SK-N-SH treated with all-trans-retinoic acid at 6 μM for 48 hours (cell line): ENCODE data around the gene THSD8.

Source experiments
- ARNTL ChIP-seq: fragments of 450-650 bp; formaldehyde crosslinking; IDR thresholded peaks from 2 replicates; pipeline ENCODE4 v1.5.0; 2020; ENCODE audit warnings: low read depth, mild to moderate bottlenecking, moderate library complexity, borderline replicate concordance
- CSDC2 ChIP-seq: fragments of 250-450 bp; sonication (Bioruptor Pico); IDR thresholded peaks from 2 replicates; pipeline ENCODE4 v1.5.0; 2020; ENCODE audit warnings: mild to moderate bottlenecking, moderate library complexity
- ESRRG ChIP-seq: fragments of 250-450 bp; sonication (Bioruptor Pico); IDR thresholded peaks from 2 replicates; pipeline ENCODE4 v1.6.1; 2021; ENCODE audit warnings: mild to moderate bottlenecking
- GLIS3 ChIP-seq: fragments of 250-450 bp; sonication (Bioruptor Pico); IDR thresholded peaks from 2 replicates; pipeline ENCODE4 v1.5.0; 2020; ENCODE audit warnings: mild to moderate bottlenecking, moderate library complexity
- ISL1 ChIP-seq: fragments of 250-450 bp; sonication (Bioruptor Pico); IDR thresholded peaks from 2 replicates; pipeline ENCODE4 v2.1.2; 2022; ENCODE audit warnings: mild to moderate bottlenecking, moderate library complexity
- PPARA ChIP-seq: fragments of 250-450 bp; sonication (Bioruptor Pico); IDR thresholded peaks from 2 replicates; pipeline ENCODE4 v1.5.0; 2020; ENCODE audit warnings: mild to moderate bottlenecking, borderline replicate concordance
- RARB ChIP-seq: fragments of 250-450 bp; sonication (Bioruptor Pico); IDR thresholded peaks from 2 replicates; pipeline ENCODE4 v1.8.0; 2021; ENCODE audit warnings: mild to moderate bottlenecking, moderate library complexity
- SNAI2 ChIP-seq: fragments of 250-450 bp; sonication (Bioruptor Pico); IDR thresholded peaks from 2 replicates; pipeline ENCODE4 v1.5.0; 2020; ENCODE audit warnings: mild to moderate bottlenecking, moderate library complexity
- ZC3H10 ChIP-seq: fragments of 250-450 bp; sonication (Bioruptor Pico); IDR thresholded peaks from 2 replicates; pipeline ENCODE4 v1.5.1; 2021; ENCODE audit warnings: mild to moderate bottlenecking, moderate library complexity
- ZFP30 ChIP-seq: fragments of 450-650 bp; formaldehyde crosslinking; IDR thresholded peaks from 2 replicates; pipeline ENCODE4 v1.5.0; 2022; ENCODE audit warnings: mild to moderate bottlenecking, moderate library complexity
- ZNF565 ChIP-seq: fragments of 450-650 bp; formaldehyde crosslinking; conservative IDR thresholded peaks from 2 replicates; pipeline ENCODE4 v1.5.0; 2020; ENCODE audit warnings: low read depth, mild to moderate bottlenecking, moderate library complexity
- ZNF70 ChIP-seq: fragments of 450-650 bp; formaldehyde crosslinking; IDR thresholded peaks from 2 replicates; pipeline ENCODE4 v1.5.0; 2020; ENCODE audit warnings: mild to moderate bottlenecking, moderate library complexity
- TF ChIP-seq, protein P1 (sequence below): fragments of 250-450 bp; sonication (Bioruptor Pico); IDR thresholded peaks from 2 replicates; pipeline ENCODE4 v1.5.1; 2021; ENCODE audit warnings: mild to moderate bottlenecking, moderate library complexity

GRCh38 chr19:12801466-12802266 lies at the start of gene THSD8, which contains the start of gene PRDX2:
- TF ChIP-seq SNAI2: no peak
- no peak for TF ChIP-seq ARNTL (CRISPR knock-in tag)
- TF ChIP-seq ZFP30 (CRISPR knock-in tag): no peak
- TF ChIP-seq, protein P1, sequence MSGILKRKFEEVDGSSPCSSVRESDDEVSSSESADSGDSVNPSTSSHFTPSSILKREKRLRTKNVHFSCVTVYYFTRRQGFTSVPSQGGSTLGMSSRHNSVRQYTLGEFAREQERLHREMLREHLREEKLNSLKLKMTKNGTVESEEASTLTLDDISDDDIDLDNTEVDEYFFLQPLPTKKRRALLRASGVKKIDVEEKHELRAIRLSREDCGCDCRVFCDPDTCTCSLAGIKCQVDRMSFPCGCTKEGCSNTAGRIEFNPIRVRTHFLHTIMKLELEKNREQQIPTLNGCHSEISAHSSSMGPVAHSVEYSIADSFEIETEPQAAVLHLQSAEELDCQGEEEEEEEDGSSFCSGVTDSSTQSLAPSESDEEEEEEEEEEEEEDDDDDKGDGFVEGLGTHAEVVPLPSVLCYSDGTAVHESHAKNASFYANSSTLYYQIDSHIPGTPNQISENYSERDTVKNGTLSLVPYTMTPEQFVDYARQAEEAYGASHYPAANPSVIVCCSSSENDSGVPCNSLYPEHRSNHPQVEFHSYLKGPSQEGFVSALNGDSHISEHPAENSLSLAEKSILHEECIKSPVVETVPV (CRISPR knock-in tag): no peak
- no peak for TF ChIP-seq GLIS3
- no peak for TF ChIP-seq CSDC2 (CRISPR knock-in tag)
- no peak for TF ChIP-seq RARB (CRISPR knock-in tag)
- no peak for TF ChIP-seq ESRRG (CRISPR knock-in tag)
- no peak for TF ChIP-seq ZNF70 (CRISPR knock-in tag)
- TF ChIP-seq ISL1 (CRISPR knock-in tag): no peak
- TF ChIP-seq ZNF565 (CRISPR knock-in tag): no peak
- no peak for TF ChIP-seq PPARA (CRISPR knock-in tag)
- no peak for TF ChIP-seq ZC3H10 (CRISPR knock-in tag)
